Measurements from ENCODE around the gene SLC6A13.

DNA sequence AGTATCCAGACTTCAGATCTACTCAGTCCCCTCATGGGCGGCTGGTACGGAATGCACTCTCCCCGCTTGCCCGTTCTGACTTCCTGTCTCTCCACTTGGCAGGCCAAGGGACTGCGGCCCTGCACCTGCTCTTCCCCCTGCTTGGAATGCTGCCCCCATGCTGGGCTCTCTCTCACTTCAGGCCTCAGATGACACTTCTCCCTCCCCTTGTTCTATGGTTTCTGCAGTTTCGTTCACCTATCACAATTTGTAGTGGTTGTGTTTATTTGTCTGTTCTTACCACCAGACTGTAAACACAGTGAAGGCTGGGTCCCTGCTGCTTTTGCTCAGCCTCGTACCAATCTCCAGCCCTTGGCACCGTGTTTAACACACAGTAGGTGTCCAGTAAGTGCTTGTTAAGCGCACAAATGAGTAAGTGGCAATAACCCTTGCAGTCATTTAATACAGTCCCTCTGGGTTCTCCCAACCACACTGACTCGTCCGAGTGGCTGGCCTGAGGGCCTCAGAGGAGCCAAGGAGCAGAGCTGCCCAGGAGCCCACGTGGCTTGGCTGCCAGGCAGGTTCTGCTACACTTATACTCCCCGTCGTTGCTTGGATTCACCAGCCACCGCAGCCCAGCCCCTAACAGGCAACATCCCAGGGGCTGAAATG is 60.4 kb downstream of the SLC6A13 start:
- TF ChIP-seq YY1 (IDR thresholded peaks at IDR 0.05) (no peak), EGR1 (IDR thresholded peaks at IDR 0.05; ENCODE audit: low read depth in 2 of 2) (no peak), TAF1 (conservative IDR thresholded peaks at IDR 0.05) (no peak), FOXA1 (IDR thresholded peaks at IDR 0.05) (no peak), RXRA (IDR thresholded peaks at IDR 0.05) (no peak)
- TF ChIP-seq, protein P1, sequence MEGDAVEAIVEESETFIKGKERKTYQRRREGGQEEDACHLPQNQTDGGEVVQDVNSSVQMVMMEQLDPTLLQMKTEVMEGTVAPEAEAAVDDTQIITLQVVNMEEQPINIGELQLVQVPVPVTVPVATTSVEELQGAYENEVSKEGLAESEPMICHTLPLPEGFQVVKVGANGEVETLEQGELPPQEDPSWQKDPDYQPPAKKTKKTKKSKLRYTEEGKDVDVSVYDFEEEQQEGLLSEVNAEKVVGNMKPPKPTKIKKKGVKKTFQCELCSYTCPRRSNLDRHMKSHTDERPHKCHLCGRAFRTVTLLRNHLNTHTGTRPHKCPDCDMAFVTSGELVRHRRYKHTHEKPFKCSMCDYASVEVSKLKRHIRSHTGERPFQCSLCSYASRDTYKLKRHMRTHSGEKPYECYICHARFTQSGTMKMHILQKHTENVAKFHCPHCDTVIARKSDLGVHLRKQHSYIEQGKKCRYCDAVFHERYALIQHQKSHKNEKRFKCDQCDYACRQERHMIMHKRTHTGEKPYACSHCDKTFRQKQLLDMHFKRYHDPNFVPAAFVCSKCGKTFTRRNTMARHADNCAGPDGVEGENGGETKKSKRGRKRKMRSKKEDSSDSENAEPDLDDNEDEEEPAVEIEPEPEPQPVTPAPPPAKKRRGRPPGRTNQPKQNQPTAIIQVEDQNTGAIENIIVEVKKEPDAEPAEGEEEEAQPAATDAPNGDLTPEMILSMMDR (IDR thresholded peaks at IDR 0.05; ENCODE audit: low read depth, low read length, missing input control), result no peak
- TF ChIP-seq, protein P2, sequence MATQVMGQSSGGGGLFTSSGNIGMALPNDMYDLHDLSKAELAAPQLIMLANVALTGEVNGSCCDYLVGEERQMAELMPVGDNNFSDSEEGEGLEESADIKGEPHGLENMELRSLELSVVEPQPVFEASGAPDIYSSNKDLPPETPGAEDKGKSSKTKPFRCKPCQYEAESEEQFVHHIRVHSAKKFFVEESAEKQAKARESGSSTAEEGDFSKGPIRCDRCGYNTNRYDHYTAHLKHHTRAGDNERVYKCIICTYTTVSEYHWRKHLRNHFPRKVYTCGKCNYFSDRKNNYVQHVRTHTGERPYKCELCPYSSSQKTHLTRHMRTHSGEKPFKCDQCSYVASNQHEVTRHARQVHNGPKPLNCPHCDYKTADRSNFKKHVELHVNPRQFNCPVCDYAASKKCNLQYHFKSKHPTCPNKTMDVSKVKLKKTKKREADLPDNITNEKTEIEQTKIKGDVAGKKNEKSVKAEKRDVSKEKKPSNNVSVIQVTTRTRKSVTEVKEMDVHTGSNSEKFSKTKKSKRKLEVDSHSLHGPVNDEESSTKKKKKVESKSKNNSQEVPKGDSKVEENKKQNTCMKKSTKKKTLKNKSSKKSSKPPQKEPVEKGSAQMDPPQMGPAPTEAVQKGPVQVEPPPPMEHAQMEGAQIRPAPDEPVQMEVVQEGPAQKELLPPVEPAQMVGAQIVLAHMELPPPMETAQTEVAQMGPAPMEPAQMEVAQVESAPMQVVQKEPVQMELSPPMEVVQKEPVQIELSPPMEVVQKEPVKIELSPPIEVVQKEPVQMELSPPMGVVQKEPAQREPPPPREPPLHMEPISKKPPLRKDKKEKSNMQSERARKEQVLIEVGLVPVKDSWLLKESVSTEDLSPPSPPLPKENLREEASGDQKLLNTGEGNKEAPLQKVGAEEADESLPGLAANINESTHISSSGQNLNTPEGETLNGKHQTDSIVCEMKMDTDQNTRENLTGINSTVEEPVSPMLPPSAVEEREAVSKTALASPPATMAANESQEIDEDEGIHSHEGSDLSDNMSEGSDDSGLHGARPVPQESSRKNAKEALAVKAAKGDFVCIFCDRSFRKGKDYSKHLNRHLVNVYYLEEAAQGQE (IDR thresholded peaks at IDR 0.05), result no peak
- TF ChIP-seq, protein P3, sequence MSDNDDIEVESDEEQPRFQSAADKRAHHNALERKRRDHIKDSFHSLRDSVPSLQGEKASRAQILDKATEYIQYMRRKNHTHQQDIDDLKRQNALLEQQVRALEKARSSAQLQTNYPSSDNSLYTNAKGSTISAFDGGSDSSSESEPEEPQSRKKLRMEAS (IDR thresholded peaks at IDR 0.05), result no peak
- TF ChIP-seq, protein P4, sequence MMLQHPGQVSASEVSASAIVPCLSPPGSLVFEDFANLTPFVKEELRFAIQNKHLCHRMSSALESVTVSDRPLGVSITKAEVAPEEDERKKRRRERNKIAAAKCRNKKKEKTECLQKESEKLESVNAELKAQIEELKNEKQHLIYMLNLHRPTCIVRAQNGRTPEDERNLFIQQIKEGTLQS (IDR thresholded peaks at IDR 0.05), result no peak
- TF ChIP-seq, protein P5, sequence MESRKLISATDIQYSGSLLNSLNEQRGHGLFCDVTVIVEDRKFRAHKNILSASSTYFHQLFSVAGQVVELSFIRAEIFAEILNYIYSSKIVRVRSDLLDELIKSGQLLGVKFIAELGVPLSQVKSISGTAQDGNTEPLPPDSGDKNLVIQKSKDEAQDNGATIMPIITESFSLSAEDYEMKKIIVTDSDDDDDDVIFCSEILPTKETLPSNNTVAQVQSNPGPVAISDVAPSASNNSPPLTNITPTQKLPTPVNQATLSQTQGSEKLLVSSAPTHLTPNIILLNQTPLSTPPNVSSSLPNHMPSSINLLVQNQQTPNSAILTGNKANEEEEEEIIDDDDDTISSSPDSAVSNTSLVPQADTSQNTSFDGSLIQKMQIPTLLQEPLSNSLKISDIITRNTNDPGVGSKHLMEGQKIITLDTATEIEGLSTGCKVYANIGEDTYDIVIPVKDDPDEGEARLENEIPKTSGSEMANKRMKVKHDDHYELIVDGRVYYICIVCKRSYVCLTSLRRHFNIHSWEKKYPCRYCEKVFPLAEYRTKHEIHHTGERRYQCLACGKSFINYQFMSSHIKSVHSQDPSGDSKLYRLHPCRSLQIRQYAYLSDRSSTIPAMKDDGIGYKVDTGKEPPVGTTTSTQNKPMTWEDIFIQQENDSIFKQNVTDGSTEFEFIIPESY (IDR thresholded peaks at IDR 0.05), result no peak

Measured in liver (tissue), 3 donors.